Activated naive CD4-positive, alpha-beta T cell treated with anti-CD3 and anti-CD28 coated beads, Interleukin-2, amount 50 U/mL, for 72 hours (primary cell): ENCODE measurements around the gene CCDC78. TPM values are rescaled to one million over a fixed set of nuclear protein-coding genes. Genes with fewer than 3 reads are reported as not detected.

Source experiments
- ATAC-seq, 2 donors: fragments of 150-1000 bp; cut with Tn5 transposase; 2 replicates each; pipeline ENCODE4 v1.10.0; 2021; ENCODE audit warnings: mild to moderate bottlenecking in 2 of 2, moderate library complexity in 2 of 2
- DNase-seq, 2 donors: peaks; one replicate each; pipeline ENCODE4 v3.0.0; 2021 to 2022; ENCODE audit warnings: low spot score in 2 of 2
- H3K27ac Mint-ChIP-seq, 2 donors: one replicate each; pipeline ENCODE4 v1.8.0; 2022; ENCODE audit warnings: mild to moderate bottlenecking in 2 of 2, mixed read lengths in 2 of 2
- H3K36me3 Mint-ChIP-seq, 2 donors: one replicate each; pipeline ENCODE4 v1.8.0; 2022; ENCODE audit warnings: mixed read lengths in 2 of 2
- H3K9me3 Mint-ChIP-seq, 2 donors: one replicate each; pipeline ENCODE4 v1.8.0; 2022; ENCODE audit warnings: mixed read lengths in 2 of 2
- total RNA-seq, 2 donors: library from RNA; stranded (reverse); gene quantifications; one replicate each; pipeline ENCODE4 v1.2.3, GENCODE V29; 2022

CCDC78 gene
- total RNA-seq, 2 donors from 2014 or later, result 6.2 to 10.7 TPM

- no peaks in the 10 kb centered on the region for H3K9me3 Mint-ChIP-seq
- peaks cover 6 to 13% of the 10 kb centered on the region in 2 donors for H3K36me3 Mint-ChIP-seq
- DNase-seq (no peak), ATAC-seq (no peak)
- no peak overlapping the region for H3K27ac Mint-ChIP-seq
Measured at GRCh38 chr16:732332-732731, 6.1 kb upstream of the CCDC78 start.

GRCh38 chr16:730666-731509 lies 4.6 kb upstream of the CCDC78 start:
- H3K27ac Mint-ChIP-seq, result no peak overlapping the region
- peaks cover 5 to 6% of the 10 kb centered on the region in 2 donors for H3K36me3 Mint-ChIP-seq
- DNase-seq, result no peak
- H3K9me3 Mint-ChIP-seq, result no peaks in the 10 kb centered on the region
- no peak for ATAC-seq

- H3K36me3 Mint-ChIP-seq, result no peaks in the 10 kb centered on the region
- no peak for ATAC-seq
- peak in 1 of 2 donors; percentile 8 for DNase-seq
Measured at GRCh38 chr16:729768-730665, 3.8 kb upstream of the CCDC78 start.

GRCh38 chr16:728890-729744 lies 2.9 kb upstream of the CCDC78 start:
- DNase-seq (no peak), ATAC-seq (no peak)
- no peaks in the 10 kb centered on the region for H3K9me3 Mint-ChIP-seq

More at GRCh38 chr16:729768-730665, 3.8 kb upstream of the CCDC78 start:
- Mint-ChIP-seq H3K27ac (no peak overlapping the region), H3K9me3 (no peaks in the 10 kb centered on the region)

GRCh38 chr16:728131-728889 lies 2.1 kb upstream of the CCDC78 start:
- ATAC-seq, result peak; percentile 56 to 69
- Mint-ChIP-seq H3K27ac (no peak overlapping the region), H3K36me3 (no peaks in the 10 kb centered on the region), H3K9me3 (no peaks in the 10 kb centered on the region)
- peak; percentile 64 to 78 for DNase-seq

More at GRCh38 chr16:728890-729744, 2.9 kb upstream of the CCDC78 start:
- Mint-ChIP-seq H3K27ac (no peak overlapping the region), H3K36me3 (no peaks in the 10 kb centered on the region)

- Mint-ChIP-seq H3K36me3 (no peaks in the 10 kb centered on the region), H3K27ac (no peak overlapping the region), H3K9me3 (no peaks in the 10 kb centered on the region)
- DNase-seq, result no peak
- peak; percentile 22 to 24 for ATAC-seq
Measured at GRCh38 chr16:727291-727977, 1.2 kb upstream of the CCDC78 start.

GRCh38 chr16:726188-726437 lies 130 bp downstream of the CCDC78 start:
- Mint-ChIP-seq H3K27ac (peak overlapping the region in 1 of 2 donors; percentile 49), H3K9me3 (no peaks in the 10 kb centered on the region), H3K36me3 (no peaks in the 10 kb centered on the region)
- ATAC-seq, result no peak
- DNase-seq, result no peak

- Mint-ChIP-seq H3K27ac (no peak overlapping the region), H3K9me3 (no peaks in the 10 kb centered on the region), H3K36me3 (no peaks in the 10 kb centered on the region)
- no peak for DNase-seq
- ATAC-seq, result no peak
Measured at GRCh38 chr16:725463-726187, 618 bp downstream of the CCDC78 start.

GRCh38 chr16:725041-725376 lies 1.2 kb downstream of the CCDC78 start:
- no peaks in the 10 kb centered on the region for H3K36me3 Mint-ChIP-seq
- ATAC-seq, result no peak
- DNase-seq, result no peak
- H3K27ac Mint-ChIP-seq, result no peak overlapping the region
- H3K9me3 Mint-ChIP-seq, result no peaks in the 10 kb centered on the region

GRCh38 chr16:724188-725040 lies 1.8 kb downstream of the CCDC78 start:
- no peak for DNase-seq
- Mint-ChIP-seq H3K36me3 (no peaks in the 10 kb centered on the region), H3K27ac (no peak overlapping the region)

GRCh38 chr16:723695-724094 lies 2.5 kb downstream of the CCDC78 start:
- Mint-ChIP-seq H3K27ac (no peak overlapping the region), H3K36me3 (no peaks in the 10 kb centered on the region), H3K9me3 (no peaks in the 10 kb centered on the region)
- ATAC-seq (no peak), DNase-seq (no peak)

More at GRCh38 chr16:724188-725040, 1.8 kb downstream of the CCDC78 start:
- no peaks in the 10 kb centered on the region for H3K9me3 Mint-ChIP-seq
- ATAC-seq, result no peak

GRCh38 chr16:722835-723633 lies 3.2 kb downstream of the CCDC78 start:
- H3K36me3 Mint-ChIP-seq, result no peaks in the 10 kb centered on the region
- no peak for ATAC-seq
- H3K27ac Mint-ChIP-seq, result no peak overlapping the region
- H3K9me3 Mint-ChIP-seq, result no peaks in the 10 kb centered on the region
- no peak for DNase-seq

- no peaks in the 10 kb centered on the region for H3K9me3 Mint-ChIP-seq
- no peak overlapping the region for H3K27ac Mint-ChIP-seq
- H3K36me3 Mint-ChIP-seq, result no peaks in the 10 kb centered on the region
- DNase-seq (no peak), ATAC-seq (peak in 1 of 2 donors; percentile 1)
Measured at GRCh38 chr16:721765-722540, 4.3 kb downstream of the CCDC78 start.
